GM21528 (cell line): ENCODE data around the gene GRIN2C.
"Not testable (repeated sequence)": the region's sequence is repeated elsewhere in the genome, so short reads cannot be mapped to it uniquely, and the experiment has no call there.

Experiments
- ATAC-seq: cut with Tn5 transposase; IDR thresholded peaks from one replicate; pipeline ENCODE4 v1.9.1; 2021; ENCODE audit warnings: mild to moderate bottlenecking, moderate library complexity; ENCODE audit not compliant: unreplicated experiment, low FRiP score

The GRIN2C gene

DNA sequence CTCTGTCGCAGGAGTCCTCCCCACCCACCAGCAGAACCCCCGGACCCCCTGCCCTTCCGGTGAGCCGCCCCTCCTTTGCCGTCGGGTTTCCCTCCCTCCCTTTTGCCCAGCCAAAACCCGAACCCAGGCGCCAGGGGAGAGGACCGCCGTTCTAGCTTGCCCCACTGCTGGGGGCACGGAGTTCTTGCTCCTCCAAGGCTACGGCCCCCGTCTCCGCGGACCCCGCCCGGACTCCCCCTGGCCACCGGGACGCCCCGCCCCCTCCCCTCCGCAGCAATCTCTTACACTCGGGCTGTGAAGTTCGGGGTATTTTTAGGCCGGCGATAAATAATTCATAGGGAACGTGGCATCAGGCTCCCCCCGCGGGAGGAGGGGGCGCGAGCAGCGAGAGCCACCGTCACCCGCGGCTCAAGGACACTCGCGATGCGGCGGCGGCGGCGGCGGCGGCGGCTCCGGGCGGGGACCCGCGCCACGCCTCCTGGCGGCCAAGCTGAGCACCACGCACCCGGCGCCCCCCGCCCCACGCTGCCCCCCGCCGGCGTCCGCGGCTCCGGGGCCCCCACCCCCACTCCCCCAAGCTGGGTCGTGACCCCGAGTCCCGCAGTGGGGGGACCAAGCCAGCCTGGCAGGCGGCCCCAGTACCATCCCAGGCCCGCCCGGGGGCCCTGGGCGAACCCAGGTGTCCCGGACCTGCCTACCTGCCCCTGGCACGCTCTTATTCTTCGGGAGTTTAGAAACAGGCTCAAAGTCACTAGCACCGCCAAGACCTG lies at the start of gene GRIN2C:
Gene GRIN2C, minus strand, starts transcription at position 427 of the 770 bp plus-strand sequence. CDS start 4,793 bp downstream, outside the sequence.
- no peak for ATAC-seq

DNA sequence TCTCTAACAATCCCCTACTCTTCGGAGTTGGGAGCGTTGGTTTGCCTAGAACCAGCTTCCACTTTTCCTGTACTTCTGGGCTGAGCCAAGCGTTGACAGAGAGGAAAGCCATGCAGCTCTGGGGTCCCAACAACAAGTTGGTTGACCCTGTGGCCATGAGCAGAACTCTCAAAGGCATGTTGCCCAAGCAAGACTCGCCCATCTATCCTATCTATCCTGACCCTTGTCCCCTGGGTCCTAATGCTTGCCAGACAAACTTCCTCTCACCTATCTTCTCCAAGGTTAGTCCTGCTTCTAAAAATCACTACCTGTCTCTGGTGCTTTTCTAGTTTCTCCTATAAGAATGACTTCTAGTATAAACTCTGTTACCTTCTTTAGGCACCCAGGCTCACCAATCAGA lies 49.4 kb upstream of the GRIN2C start:
- not testable (repeated sequence) for ATAC-seq

DNA sequence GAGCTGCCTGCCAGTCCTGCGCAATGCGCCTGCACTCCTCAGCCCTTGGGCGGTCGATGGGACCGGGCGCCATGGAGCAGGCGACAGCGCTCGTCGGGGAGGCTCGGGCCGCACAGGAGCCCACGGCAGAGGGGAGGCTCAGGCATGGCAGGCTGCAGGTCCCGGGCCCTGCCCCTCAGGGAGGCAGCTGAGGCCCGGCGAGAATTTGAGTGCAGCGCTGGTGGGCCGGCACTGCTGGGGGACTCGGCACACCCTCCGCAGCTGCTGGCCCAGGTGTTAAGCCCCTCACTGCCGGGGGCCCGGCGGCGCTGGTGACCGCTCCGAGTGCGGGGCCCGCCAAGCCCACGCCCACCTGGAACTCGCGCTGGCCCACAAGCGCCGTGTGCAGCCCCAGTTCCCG lies 47.3 kb upstream of the GRIN2C start:
- no peak for ATAC-seq

DNA sequence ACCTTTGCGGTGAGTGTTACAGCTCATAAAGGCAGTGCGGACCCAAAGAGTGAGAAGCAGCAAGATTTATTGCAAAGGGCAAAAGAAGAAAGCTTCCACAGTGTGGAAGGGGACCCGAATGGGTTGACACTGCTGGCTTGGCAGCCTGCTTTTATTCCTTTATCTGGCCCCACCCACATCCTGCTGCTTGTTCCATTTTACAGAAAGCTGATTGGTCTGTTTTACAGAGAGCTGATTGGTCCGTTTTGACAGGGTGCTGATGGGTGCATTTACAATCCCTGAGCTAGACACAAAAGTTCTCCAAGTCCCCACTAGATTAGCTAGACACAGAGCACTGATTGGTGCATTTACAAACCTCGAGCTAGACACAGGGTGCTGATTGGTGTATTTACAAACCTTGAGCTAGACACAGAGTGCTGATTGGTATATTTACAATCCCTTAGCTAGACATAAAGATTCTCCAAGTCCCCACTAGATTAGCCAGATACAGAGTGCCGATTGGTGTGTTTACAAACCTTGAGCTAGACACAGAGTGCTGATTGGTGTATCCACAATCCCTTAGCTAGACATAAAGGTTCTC lies 46.6 kb upstream of the GRIN2C start:
- ATAC-seq = not testable (repeated sequence)

DNA sequence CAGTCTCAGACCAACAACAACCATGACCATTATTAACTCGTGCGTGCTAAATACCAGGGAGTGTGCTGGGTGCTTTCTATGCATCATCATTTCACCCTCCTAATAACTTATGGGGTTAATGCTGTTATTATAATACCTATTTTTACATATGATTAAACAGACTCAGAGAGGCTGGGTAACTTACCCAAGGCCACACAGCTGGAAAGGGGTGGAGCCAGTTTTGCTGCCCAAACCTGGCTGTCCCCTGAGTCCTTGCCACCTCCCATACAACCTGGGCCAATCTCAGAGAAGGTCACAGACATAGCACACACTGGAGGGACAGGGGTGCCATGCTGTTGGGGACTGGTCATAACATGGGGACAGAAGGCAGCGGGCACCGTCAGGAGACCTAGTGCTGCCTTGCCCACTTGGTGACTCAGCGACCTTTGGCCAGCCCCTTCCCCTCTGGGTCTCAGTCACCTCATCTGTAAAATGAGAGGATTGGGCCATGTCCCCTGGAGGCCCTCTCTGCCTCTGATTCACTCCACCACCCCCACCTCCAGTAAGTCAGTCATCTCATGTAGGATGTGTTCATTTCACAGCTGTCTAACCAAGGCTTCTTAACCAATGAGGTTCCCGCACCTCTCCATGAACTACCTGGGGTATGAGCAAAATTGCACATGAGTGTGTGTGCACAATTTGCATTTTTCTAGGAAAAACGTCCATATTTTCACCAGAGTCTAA lies 45.2 kb upstream of the GRIN2C start:
- ATAC-seq = no peak

DNA sequence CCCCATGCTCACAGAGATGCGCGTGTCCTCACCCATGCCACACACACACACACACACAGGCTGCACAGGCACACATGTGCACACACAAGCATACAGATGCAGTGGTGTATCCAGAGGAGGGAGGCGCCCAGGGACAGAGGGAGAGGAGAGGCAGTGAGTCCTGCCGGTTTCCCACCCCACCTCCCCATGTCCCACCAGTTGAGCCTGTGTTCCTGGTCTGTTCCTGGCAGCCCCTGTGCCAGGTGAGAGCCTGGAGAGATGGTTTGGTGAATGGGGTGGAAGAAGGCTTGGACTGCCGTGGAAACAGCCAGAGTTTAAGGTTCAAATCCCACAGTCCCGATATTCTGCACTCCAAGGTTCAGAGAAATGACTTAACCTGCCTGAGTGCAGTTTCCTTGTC lies 44.0 kb upstream of the GRIN2C start:
- no peak for ATAC-seq

DNA sequence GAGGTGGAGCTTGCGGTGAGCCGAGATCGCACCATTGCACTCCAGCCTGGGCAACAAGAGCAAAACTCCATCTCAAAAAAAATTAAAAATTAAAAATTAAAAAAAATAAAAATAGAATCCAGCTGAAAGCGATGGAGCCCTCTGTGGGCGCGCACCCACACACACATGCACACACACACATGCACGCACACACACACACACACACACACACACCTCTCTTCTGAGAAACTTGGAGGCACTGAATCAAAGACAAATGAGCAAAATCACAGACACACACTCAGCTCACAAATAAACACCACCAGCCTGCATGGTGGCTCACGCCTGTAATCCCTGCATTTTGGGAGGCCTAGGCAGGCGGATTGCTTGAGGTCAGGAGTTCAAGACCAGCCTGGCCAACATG lies 43.3 kb upstream of the GRIN2C start:
- ATAC-seq = no peak

DNA sequence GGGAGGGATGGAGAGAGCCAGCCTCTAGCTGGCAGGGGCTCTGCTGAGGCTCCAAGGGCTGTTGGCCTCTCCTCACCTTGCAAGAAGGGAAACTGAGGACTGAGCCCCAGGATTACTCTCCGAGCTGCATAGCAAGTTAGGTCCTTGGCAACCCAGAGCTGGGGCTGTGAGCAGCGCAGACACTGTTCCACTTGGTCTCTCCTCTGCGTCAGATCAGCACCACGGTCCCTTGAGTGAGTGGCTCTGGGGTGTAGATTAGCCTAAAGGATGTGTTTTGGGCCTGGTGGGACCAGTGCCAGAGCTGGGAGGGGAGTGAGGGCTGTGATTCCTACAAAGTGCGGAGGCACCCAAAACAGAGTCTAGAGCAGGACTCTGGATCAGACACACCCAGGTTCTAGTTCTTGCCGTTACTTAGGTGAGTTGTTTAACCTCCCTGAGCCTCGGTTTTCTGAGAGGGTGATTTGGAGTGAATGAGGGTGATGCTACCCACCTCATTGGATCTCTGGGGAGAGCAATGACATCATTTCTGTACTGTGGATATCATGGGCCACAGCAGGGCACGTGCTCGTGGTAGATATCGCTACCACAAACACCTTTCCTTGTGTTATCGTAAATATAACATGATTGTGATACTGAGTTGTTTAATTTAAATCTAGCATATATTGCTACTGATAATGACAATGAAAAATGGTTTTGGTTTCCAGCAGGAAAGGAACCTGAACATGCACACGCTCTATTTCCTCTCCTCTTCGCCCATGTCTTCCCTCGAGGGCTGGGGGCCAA lies 41.9 kb upstream of the GRIN2C start:
- no peak for ATAC-seq

DNA sequence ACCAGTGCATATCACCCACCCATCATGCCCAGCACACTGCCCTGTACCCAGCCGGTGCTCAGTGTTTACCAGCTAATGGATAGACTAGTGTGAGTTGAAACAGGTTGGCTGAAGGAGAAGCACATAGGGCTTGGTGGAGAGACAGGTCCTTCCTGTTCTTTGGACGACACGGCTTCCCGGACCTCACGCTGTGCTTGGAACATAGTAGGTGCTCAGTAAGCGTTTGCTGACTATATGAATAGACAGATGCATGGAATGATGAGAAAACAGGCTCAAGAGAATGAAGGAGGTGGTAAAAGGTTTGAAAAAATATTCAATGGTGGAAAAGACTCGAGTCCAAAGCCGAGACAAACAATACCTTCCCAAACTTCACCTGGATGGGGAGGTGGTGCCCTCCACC lies 40.5 kb upstream of the GRIN2C start:
- ATAC-seq = no peak

DNA sequence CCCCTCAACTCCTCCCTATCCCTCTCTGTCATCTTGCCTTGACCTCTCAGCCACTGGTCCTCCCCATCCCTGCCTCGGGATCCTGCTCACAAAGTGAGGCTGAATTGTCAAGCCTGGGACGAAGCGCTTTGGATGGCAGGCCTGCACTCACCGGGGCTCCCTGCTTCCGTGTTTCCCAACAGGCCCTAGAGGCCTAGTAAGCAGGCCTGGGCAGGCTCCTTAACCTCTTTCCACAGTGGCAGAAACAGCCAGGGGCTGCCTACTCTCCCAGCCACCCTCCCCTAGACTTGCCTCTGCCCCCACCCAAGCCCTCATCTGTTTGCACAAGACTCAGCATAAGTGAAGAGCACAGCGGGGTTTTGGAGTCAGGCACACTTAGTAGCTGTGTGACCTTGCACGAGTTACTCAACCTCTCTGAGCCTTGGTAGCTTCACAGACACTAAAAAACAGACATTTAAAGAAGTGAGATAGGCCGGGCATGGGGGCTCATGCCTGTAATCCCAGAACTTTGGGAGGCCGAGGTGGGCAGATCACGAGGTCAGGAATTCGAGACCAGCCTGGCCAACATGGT lies 38.8 kb upstream of the GRIN2C start:
- ATAC-seq = no peak

DNA sequence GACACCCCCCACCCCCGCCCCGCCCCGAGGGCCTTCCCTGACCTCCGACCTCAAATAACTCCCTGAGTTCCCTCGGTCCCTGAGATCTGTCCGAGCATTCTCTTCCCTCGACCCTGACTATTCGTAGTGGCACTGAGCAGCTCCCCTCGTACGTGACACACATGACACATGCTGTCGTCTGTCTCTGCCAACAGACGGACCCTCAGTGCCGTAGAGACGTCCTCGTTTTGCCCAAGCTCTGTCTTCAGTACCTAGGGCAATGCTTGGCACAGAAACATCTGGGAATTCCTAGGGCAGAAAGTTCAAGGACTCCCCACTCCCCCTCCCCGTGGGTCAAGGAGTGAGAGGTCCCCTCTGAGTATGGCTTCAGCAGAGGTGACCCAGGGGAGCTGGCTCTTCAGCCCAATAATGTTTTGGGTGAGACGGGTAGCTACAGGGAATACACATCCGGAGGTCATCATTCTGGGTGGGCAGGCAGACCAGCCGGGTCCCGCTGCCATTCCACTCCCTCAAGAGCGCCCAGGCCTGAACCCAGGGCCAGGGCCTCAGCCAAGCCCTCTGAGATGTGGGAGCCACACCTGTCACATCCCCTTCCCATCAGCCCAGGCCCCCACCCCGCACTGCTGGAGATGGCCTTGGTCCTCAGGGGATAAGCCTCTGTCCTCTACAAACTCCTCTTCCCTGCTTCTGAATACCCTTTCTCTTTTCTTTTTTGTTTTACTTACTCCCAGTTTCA lies 34.4 kb upstream of the GRIN2C start:
- no peak for ATAC-seq

DNA sequence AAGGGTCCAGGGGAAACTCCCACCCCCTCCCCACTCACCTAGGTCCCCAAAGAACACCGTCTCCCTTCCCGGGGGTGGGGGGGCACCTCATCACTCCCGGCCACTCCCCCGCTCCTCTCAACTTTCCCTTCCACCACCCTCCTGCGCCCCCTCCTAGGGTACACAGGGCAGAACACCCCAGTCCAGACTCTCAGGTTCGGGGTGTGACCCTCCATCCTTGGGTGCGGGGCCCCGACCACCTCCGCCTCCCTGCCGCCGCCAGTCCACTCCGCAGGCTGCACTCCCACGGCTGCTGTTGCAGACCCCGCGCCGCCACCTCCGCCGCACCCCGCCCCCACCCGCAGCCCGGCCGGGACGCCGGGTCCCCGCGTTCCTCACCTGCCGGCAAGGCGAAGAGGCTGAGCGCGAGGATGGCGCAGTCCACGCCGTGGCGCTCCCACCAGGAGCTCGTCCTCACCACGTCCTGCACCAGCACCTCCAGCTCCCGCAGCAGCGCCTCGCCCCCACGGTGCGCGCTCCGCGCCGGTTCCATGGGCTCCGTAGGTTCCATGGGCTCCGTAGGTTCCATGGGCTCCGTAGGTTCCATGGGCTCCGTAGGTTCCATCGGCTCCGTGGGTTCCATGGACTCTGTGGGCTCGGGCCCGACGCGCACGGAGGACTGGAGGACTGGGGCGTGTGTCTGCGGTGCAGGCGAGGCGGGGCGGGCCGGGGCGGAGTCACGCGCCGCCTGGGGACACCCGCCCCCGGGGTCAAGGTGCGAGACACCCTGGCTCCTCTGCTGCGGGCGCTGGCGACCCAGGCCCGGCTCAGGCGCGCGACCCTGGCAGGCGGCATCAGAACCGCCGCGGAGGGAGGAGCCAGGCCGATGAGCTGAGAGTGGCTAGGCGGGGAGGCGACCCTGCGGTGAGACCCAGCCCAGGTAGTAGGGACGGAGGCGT lies 33.6 kb upstream of the GRIN2C start, which contains the start of gene FADS6:
Gene FADS6, minus strand, starts transcription at position 660 of the 938 bp plus-strand sequence. Its CDS starts 38 bp downstream, at position 622.
- ATAC-seq = no peak

DNA sequence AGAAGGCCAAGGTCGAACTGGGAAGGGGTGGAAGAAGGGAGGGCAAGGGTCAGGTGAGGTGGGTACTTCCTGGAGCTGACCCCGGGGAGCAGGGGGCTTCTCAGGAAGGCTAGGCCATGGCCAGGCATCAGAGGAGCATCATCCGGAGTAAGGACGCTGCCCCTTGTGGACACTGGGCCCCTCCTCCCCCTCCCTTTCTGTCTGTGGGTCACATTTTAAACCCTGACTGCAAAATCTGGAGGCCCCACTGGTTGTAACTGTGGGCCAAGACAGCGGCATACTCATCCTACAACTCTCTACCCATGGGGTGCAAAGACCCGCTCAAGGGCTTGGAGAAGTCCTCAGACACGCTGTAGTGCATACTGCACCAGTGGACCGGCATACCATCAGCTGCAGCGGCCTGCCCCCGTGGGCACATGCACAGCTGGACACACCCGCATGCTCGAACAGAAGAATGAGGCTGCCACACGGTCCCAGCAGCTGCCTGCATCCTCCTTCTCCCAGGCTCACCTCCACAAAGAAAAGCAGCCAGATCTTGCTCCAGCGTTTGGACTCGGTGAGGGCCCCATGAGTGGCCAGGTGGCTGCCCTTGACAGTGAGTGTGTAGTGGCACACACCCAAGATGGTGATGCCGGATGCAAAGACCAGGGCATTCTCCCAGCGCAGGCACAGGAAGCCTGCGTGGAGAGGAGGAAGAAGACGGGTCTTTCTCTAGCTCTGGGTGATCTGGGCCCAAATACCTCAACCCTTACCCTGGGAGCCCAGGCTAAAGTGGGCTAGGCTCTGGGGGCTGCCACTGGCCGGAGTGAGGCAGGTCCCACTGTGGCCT lies 32.5 kb upstream of the GRIN2C start:
- ATAC-seq = no peak

DNA sequence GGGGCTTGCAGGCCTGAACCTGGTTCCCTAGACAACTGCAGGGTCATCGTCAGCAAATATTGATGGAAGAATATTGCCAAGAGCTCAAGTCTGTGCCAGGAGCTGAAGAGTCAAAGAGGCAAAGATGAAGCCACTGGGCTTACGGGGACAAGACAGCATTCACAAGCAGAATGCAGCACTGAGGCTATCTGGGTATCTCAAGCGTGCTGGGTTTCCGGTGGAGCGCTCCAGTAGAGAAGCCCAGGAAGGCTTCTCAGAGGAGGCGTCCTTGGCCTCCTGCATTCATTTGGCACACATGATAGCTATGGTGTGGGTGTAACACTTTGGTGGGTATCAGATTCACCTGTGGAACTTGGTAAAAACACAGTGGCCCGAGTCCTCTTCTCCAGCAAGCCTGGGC lies 30.9 kb upstream of the GRIN2C start:
- ATAC-seq = no peak

DNA sequence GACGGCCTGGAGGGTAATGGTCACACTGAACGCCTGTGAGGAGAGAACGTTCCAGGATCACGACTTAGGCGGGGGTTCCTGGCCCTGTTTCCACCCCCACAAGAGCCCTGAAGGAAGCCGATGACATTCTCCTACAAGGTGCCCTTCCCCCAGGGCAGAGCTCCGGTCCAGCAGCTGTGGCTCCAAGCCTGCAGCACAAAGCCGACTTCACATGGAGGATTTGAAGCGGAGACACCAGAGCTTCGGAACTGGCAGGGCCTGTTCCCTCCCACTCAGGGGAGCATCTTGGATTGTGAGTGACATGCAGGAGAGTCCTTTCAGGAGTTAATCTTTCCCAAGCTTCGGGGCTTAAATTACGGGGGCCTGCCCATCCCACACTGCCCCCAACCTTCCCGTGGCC lies 28.8 kb upstream of the GRIN2C start:
- no peak for ATAC-seq

DNA sequence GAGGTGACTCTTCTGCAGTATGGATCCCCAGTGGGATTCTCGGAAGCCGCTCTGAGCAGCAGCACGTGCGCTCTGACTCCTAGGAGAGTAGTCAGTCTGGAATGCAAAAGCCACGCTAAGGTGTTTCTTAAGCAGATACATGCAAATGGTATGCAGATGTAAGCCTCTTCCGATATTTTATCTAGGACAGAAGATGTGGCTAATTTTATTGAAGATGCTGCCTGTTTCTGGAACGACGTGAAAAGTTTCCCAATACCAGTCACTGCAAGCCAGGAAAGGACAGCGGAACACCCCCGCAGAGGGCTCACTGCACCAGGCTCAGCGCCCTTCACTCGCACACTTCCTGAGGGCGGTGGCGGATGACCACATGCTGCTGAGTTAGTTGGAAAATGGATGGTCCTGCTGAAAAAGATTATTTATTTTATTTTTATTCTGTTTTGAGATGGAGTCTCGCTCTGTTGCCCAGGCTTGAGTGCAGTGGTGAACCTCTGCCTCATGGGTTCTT lies 23.6 kb upstream of the GRIN2C start:
- no peak for ATAC-seq

DNA sequence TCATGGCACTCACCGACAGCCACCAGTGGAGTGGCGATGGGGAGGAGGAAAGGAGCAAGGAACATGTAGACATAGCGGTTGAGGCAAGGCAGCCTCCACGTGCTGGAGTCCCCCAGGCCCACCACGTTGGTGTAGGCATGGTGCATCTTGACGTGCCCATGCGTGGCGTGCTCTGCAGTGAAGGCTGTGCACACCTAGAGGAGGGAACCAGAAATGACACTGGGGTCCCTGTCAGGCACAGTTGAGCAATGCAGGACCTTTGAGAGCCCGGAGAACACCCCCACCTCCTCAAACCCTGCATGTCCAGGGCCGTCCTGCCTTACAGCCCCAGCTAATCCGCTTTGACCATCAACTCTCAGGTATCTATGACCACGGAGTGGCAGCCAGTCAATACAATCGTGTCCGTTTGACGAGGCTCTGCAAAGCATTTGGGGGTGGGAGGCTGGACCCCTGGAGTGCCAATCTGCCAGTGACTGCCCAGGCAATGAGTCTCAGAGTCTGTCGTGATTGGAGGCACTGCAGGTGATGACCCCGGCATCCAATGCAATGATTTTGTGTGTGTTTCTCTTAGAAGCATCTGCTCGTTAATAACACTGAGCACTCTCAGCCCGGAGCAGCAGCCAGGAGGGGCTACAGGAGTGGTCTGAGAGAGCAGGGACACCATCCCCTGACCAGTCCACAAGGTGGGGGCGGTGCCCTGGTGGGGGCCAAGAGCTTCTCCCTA lies 23.0 kb upstream of the GRIN2C start:
- ATAC-seq = no peak
